ENCODE results near the gene FAF1. TPM values are rescaled to one million over a fixed set of nuclear protein-coding genes. Genes with fewer than 3 reads are reported as not detected.

FAF1 gene
- total and polyA plus RNA-seq, 9 of the 15 experiments (the other 6 are each of a cell fraction or from before 2014, with no cell fraction given), result 48.7 to 225 (median 118) TPM

DNA sequence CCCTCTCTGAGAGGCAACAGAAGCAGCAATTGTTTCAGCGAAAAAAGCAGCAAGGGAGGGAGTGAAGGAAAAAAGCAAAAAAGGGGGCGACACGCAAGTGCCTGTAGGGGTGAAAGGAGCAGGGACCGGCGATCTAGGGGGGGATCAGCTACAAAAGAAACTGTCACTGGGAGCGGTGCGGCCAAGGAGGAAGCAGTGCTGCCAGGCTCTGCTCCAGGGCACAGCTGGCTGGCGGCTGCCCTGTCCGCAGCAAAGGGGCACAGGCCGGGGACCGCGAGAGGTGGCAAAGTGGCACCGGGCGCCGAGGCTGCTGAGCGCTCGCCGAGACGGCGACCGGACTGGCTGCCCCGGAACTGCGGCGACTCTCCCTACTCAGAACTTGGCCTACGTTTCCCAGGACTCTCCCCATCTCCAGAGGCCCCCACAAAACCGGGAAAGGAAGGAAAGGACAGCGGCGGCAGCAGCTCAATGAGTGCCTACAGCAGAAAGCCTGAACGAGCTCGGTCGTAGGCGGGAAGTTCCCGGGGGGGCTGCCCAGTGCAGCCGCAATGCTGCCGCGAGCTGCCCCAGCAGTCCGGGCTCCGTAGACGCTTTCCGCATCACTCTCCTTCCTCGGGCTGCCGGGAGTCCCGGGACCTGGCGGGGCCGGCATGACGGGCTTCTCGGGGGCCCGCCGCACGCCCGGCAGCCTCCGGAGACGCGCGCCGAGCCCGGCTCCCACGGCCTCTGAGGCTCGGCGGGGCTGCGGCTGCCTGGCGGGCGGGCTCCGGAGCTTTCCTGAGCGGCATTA, 8.9 kb upstream of the FAF1 start (continued):
- TF ChIP-seq, protein P1, sequence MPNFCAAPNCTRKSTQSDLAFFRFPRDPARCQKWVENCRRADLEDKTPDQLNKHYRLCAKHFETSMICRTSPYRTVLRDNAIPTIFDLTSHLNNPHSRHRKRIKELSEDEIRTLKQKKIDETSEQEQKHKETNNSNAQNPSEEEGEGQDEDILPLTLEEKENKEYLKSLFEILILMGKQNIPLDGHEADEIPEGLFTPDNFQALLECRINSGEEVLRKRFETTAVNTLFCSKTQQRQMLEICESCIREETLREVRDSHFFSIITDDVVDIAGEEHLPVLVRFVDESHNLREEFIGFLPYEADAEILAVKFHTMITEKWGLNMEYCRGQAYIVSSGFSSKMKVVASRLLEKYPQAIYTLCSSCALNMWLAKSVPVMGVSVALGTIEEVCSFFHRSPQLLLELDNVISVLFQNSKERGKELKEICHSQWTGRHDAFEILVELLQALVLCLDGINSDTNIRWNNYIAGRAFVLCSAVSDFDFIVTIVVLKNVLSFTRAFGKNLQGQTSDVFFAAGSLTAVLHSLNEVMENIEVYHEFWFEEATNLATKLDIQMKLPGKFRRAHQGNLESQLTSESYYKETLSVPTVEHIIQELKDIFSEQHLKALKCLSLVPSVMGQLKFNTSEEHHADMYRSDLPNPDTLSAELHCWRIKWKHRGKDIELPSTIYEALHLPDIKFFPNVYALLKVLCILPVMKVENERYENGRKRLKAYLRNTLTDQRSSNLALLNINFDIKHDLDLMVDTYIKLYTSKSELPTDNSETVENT (CRISPR knock-in tag; IDR thresholded peaks at IDR 0.05), result peak; percentile 67; the same call in 1 of the 2 replicates
- TF ChIP-seq, protein P2, sequence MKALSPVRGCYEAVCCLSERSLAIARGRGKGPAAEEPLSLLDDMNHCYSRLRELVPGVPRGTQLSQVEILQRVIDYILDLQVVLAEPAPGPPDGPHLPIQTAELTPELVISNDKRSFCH (CRISPR knock-in tag; IDR thresholded peaks at IDR 0.05), result no peak
- TF ChIP-seq, protein P2 (tag; IDR thresholded peaks at IDR 0.05), result no peak
- TF ChIP-seq TCF3 (CRISPR knock-in tag; IDR thresholded peaks at IDR 0.05), result no peak; the same call in 1 of the 2 replicates
- TF ChIP-seq PYGO2 (tag; IDR thresholded peaks at IDR 0.05), result no peak
- peak; percentile 71 for TF ChIP-seq POLR2A (conservative IDR thresholded peaks at IDR 0.05)
- no peak for TF ChIP-seq KAT2B (IDR thresholded peaks at IDR 0.05; ENCODE audit: low read depth, low read length)
- TF ChIP-seq HEY1 (CRISPR knock-in tag; IDR thresholded peaks at IDR 0.05; ENCODE audit: borderline replicate concordance), result no peak
- TF ChIP-seq, protein P3, sequence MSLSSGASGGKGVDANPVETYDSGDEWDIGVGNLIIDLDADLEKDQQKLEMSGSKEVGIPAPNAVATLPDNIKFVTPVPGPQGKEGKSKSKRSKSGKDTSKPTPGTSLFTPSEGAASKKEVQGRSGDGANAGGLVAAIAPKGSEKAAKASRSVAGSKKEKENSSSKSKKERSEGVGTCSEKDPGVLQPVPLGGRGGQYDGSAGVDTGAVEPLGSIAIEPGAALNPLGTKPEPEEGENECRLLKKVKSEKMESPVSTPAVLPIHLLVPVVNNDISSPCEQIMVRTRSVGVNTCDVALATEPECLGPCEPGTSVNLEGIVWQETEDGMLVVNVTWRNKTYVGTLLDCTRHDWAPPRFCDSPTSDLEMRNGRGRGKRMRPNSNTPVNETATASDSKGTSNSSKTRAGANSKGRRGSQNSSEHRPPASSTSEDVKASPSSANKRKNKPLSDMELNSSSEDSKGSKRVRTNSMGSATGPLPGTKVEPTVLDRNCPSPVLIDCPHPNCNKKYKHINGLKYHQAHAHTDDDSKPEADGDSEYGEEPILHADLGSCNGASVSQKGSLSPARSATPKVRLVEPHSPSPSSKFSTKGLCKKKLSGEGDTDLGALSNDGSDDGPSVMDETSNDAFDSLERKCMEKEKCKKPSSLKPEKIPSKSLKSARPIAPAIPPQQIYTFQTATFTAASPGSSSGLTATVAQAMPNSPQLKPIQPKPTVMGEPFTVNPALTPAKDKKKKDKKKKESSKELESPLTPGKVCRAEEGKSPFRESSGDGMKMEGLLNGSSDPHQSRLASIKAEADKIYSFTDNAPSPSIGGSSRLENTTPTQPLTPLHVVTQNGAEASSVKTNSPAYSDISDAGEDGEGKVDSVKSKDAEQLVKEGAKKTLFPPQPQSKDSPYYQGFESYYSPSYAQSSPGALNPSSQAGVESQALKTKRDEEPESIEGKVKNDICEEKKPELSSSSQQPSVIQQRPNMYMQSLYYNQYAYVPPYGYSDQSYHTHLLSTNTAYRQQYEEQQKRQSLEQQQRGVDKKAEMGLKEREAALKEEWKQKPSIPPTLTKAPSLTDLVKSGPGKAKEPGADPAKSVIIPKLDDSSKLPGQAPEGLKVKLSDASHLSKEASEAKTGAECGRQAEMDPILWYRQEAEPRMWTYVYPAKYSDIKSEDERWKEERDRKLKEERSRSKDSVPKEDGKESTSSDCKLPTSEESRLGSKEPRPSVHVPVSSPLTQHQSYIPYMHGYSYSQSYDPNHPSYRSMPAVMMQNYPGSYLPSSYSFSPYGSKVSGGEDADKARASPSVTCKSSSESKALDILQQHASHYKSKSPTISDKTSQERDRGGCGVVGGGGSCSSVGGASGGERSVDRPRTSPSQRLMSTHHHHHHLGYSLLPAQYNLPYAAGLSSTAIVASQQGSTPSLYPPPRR (CRISPR knock-in tag; IDR thresholded peaks at IDR 0.05; ENCODE audit: borderline replicate concordance), result no peak
- peak; percentile 65 for TF ChIP-seq DPF2 (IDR thresholded peaks at IDR 0.05)
- no peak for TF ChIP-seq ZNF217 (CRISPR knock-in tag; IDR thresholded peaks at IDR 0.05)
- TF ChIP-seq, protein P4, sequence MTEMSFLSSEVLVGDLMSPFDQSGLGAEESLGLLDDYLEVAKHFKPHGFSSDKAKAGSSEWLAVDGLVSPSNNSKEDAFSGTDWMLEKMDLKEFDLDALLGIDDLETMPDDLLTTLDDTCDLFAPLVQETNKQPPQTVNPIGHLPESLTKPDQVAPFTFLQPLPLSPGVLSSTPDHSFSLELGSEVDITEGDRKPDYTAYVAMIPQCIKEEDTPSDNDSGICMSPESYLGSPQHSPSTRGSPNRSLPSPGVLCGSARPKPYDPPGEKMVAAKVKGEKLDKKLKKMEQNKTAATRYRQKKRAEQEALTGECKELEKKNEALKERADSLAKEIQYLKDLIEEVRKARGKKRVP (CRISPR knock-in tag; IDR thresholded peaks at IDR 0.05), result no peak
- TF ChIP-seq RBM15 (IDR thresholded peaks at IDR 0.05; ENCODE audit: insufficient read depth, low read length), result no peak
- no peak for TF ChIP-seq CREBBP (IDR thresholded peaks at IDR 0.05; ENCODE audit: low read depth, low read length)
- no peak for TF ChIP-seq CREM (IDR thresholded peaks at IDR 0.05; ENCODE audit: low read depth)
- TF ChIP-seq PHF8 (IDR thresholded peaks at IDR 0.05; ENCODE audit: borderline replicate concordance, low read length), result peak; percentile 47
- TF ChIP-seq ZNF175 (CRISPR knock-in tag; IDR thresholded peaks at IDR 0.05; ENCODE audit: low read depth), result no peak
- TF ChIP-seq TEAD2 (tag; IDR thresholded peaks at IDR 0.05), result no peak

Measured in K562 (cell line).